Ascending aorta (tissue), 2 donors: ENCODE measurements around the gene TES. TPM values are rescaled to one million over a fixed set of nuclear protein-coding genes. Genes with fewer than 3 reads are reported as not detected.

Experiments used
- DNase-seq, 2 donors: peaks; one replicate each; pipeline ENCODE4 v3.0.0-alpha.2; 2019; ENCODE audit warnings: low spot score in 2 of 2
- H3K27ac ChIP-seq, 2 donors: fragments of 200-600 bp; sonication (generic); one replicate each; pipeline ENCODE4 v1.5.1; 2016 to 2017; ENCODE audit warnings: mild to moderate bottlenecking in 1 of 2
- H3K27me3 ChIP-seq: fragments of 200-600 bp; sonication (generic); one replicate; pipeline ENCODE4 v1.5.1; 2017
- H3K36me3 ChIP-seq, 2 donors: fragments of 200-600 bp; sonication (generic); one replicate each; pipeline ENCODE4 v1.5.1; 2016
- H3K4me1 ChIP-seq, 2 donors: fragments of 200-600 bp; sonication (generic); one replicate each; pipeline ENCODE4 v1.5.1; 2016 to 2017; ENCODE audit warnings: mild to moderate bottlenecking in 1 of 2
- H3K4me3 ChIP-seq, 2 donors: fragments of 200-600 bp; sonication (generic); one replicate each; pipeline ENCODE4 v1.5.1; 2016 to 2017; ENCODE audit warnings: mild to moderate bottlenecking in 1 of 2
- H3K9me3 ChIP-seq, 2 donors: fragments of 200-600 bp; sonication (generic); one replicate each; pipeline ENCODE4 v1.5.1; 2016
- intact Hi-C: fragments of 100-400 bp; cut with DNase I; formaldehyde crosslinking; loops from one replicate; pipeline ENCODE4 v1.15.1; 2023
- total RNA-seq: library from RNA; depleted of rRNA; stranded (reverse); fragments of >200 nt; gene quantifications from one replicate; pipeline ENCODE4 v1.1.0, GENCODE V29; 2016
- TF ChIP-seq, protein P1 (sequence below), 3 experiments: fragments of 200-600 bp in 2 of 3; fragments of 450-650 bp in 1 of 3; sonication (generic) in 2 of 3; IDR thresholded peaks; one replicate each; pipeline ENCODE4 v1.5.1; 2016 to 2019; ENCODE audit warnings: antibody characterized with exemption in 3 of 3, mild to moderate bottlenecking in 1 of 3, moderate library complexity in 1 of 3

Gene TES
- 108 TPM for total RNA-seq

GRCh38 chr7:116210345-116211005, at the start of gene TES:
TSS of gene TES (plus strand) at chr7:116210539. CDS start at chr7:116210708, 169 bp downstream.
- H3K36me3 ChIP-seq = no peaks in the 10 kb centered on the region
- H3K4me1 ChIP-seq = peaks cover 2 to 15% of the 10 kb centered on the region in 2 donors
- TF ChIP-seq, protein P1, sequence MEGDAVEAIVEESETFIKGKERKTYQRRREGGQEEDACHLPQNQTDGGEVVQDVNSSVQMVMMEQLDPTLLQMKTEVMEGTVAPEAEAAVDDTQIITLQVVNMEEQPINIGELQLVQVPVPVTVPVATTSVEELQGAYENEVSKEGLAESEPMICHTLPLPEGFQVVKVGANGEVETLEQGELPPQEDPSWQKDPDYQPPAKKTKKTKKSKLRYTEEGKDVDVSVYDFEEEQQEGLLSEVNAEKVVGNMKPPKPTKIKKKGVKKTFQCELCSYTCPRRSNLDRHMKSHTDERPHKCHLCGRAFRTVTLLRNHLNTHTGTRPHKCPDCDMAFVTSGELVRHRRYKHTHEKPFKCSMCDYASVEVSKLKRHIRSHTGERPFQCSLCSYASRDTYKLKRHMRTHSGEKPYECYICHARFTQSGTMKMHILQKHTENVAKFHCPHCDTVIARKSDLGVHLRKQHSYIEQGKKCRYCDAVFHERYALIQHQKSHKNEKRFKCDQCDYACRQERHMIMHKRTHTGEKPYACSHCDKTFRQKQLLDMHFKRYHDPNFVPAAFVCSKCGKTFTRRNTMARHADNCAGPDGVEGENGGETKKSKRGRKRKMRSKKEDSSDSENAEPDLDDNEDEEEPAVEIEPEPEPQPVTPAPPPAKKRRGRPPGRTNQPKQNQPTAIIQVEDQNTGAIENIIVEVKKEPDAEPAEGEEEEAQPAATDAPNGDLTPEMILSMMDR (IDR thresholded peaks at IDR 0.05) = no peak
- H3K4me3 ChIP-seq = peak within 1 kb of the TSS; percentile 85 to 89
- intact Hi-C loops = loop anchor here (1.0 to 5.0 kb wide), 3 partner anchors 14 to 317 kb away; partner anchors contain the start of gene CAV1
- H3K9me3 ChIP-seq = no peaks in the 10 kb centered on the region
- H3K27me3 ChIP-seq = no peaks in the 10 kb centered on the region
- peak in 1 of 2 donors; percentile 80 for DNase-seq
- peak within 1 kb of the TSS; percentile 91 to 99 for H3K27ac ChIP-seq

- no peak for DNase-seq
- Histone ChIP-seq H3K4me3 (no peak overlapping the region), H3K4me1 (no peaks in the 10 kb centered on the region), H3K9me3 (no peaks in the 10 kb centered on the region), H3K36me3 (no peaks in the 10 kb centered on the region), H3K27ac (no peak overlapping the region), H3K27me3 (no peaks in the 10 kb centered on the region)
- intact Hi-C loops = no loop called here
- TF ChIP-seq, protein P1 (IDR thresholded peaks at IDR 0.05) = no peak
Measured at GRCh38 chr7:116161728-116162127, 48.6 kb upstream of the TES start.

- TF ChIP-seq, protein P1 (IDR thresholded peaks at IDR 0.05) = no peak
- Histone ChIP-seq H3K27me3 (no peaks in the 10 kb centered on the region), H3K9me3 (no peaks in the 10 kb centered on the region), H3K4me1 (no peaks in the 10 kb centered on the region), H3K36me3 (no peaks in the 10 kb centered on the region), H3K4me3 (no peak overlapping the region), H3K27ac (no peak overlapping the region)
- intact Hi-C loops = no loop called here
- no peak for DNase-seq
Measured at GRCh38 chr7:116162254-116162653, 48.1 kb upstream of the TES start.

- no peak for DNase-seq
- Histone ChIP-seq H3K4me1 (no peaks in the 10 kb centered on the region), H3K4me3 (no peak overlapping the region), H3K27ac (no peak overlapping the region), H3K36me3 (no peaks in the 10 kb centered on the region), H3K27me3 (no peaks in the 10 kb centered on the region), H3K9me3 (no peaks in the 10 kb centered on the region)
- TF ChIP-seq, protein P1 (IDR thresholded peaks at IDR 0.05) = no peak
- intact Hi-C loops = no loop called here
Measured at GRCh38 chr7:116162992-116163391, 47.3 kb upstream of the TES start.

GRCh38 chr7:116164552-116165306, 45.6 kb upstream of the TES start:
- no peak overlapping the region for H3K4me3 ChIP-seq
- no peaks in the 10 kb centered on the region for H3K36me3 ChIP-seq
- H3K4me1 ChIP-seq = no peaks in the 10 kb centered on the region
- intact Hi-C loops = no loop called here
- H3K9me3 ChIP-seq = no peaks in the 10 kb centered on the region
- DNase-seq = no peak
- no peak overlapping the region for H3K27ac ChIP-seq
- TF ChIP-seq, protein P1 (IDR thresholded peaks at IDR 0.05) = no peak
- H3K27me3 ChIP-seq = no peaks in the 10 kb centered on the region
